ENCODE measurements around the gene ULK1. TPM values are rescaled to one million over a fixed set of nuclear protein-coding genes. Genes with fewer than 3 reads are reported as not detected.

Gene ULK1
- total RNA-seq, 1 donor from 2014 or later = 49.8 TPM

- DNase-seq (peak; percentile 36), ATAC-seq (ENCODE audit: poor library complexity) (no peak)
- intact Hi-C loops (cut with DNase I) = no loop called here
These were observed 8.2 kb downstream of the ULK1 start for GRCh38 chr12:131902332-131903241.

- peak; percentile 38 for DNase-seq
- intact Hi-C loops (cut with DNase I) = no loop called here
- ATAC-seq (ENCODE audit: poor library complexity) = no peak
These were observed 9.1 kb downstream of the ULK1 start for GRCh38 chr12:131903270-131904255.

- intact Hi-C loops (cut with DNase I) = no loop called here
- no peak for ATAC-seq (ENCODE audit: poor library complexity)
- peak; percentile 31 for DNase-seq
These were observed 9.9 kb downstream of the ULK1 start for GRCh38 chr12:131904346-131904745.

GRCh38 chr12:131905081-131905629, 10.7 kb downstream of the ULK1 start:
- ATAC-seq (ENCODE audit: poor library complexity) = no peak
- intact Hi-C loops (cut with DNase I) = no loop called here
- DNase-seq = no peak

GRCh38 chr12:131905630-131906091, 11.2 kb downstream of the ULK1 start:
- intact Hi-C loops (cut with DNase I) = no loop called here
- DNase-seq = no peak
- ATAC-seq (ENCODE audit: poor library complexity) = no peak

GRCh38 chr12:131907379-131908091, 13.1 kb downstream of the ULK1 start:
- no peak for DNase-seq
- no peak for ATAC-seq (ENCODE audit: poor library complexity)
- intact Hi-C loops (cut with DNase I) = no loop called here

GRCh38 chr12:131908092-131909080, 14.0 kb downstream of the ULK1 start:
- no peak for ATAC-seq (ENCODE audit: poor library complexity)
- DNase-seq = no peak
- intact Hi-C loops (cut with DNase I) = no loop called here

- intact Hi-C loops (cut with DNase I) = no loop called here
- ATAC-seq (ENCODE audit: poor library complexity) = no peak
- DNase-seq = no peak
These were observed 14.8 kb downstream of the ULK1 start for GRCh38 chr12:131909081-131909751.

- DNase-seq = no peak
- intact Hi-C loops (cut with DNase I) = no loop called here
- no peak for ATAC-seq (ENCODE audit: poor library complexity)
These were observed 15.4 kb downstream of the ULK1 start for GRCh38 chr12:131909752-131910219.

- ATAC-seq (ENCODE audit: poor library complexity) (no peak), DNase-seq (no peak)
- intact Hi-C loops (cut with DNase I) = no loop called here
These were observed 16.0 kb downstream of the ULK1 start for GRCh38 chr12:131910302-131911027.

GRCh38 chr12:131911028-131911650, 16.7 kb downstream of the ULK1 start:
- ATAC-seq (ENCODE audit: poor library complexity) (no peak), DNase-seq (no peak)
- intact Hi-C loops (cut with DNase I) = no loop called here

GRCh38 chr12:131911851-131912477, 17.5 kb downstream of the ULK1 start:
- intact Hi-C loops (cut with DNase I) = no loop called here
- DNase-seq (no peak), ATAC-seq (ENCODE audit: poor library complexity) (no peak)

- ATAC-seq (ENCODE audit: poor library complexity) (peak; percentile 84), DNase-seq (peak; percentile 94)
- intact Hi-C loops (cut with DNase I) = no loop called here
These were observed 18.3 kb downstream of the ULK1 start for GRCh38 chr12:131912518-131913274.

- no peak for DNase-seq
These were observed 19.2 kb downstream of the ULK1 start for GRCh38 chr12:131913666-131914065.

More at GRCh38 chr12:131913666-131914065, 19.2 kb downstream of the ULK1 start:
- ATAC-seq (ENCODE audit: poor library complexity) = no peak
- intact Hi-C loops (cut with DNase I) = no loop called here

Measured in Right ventricle myocardium superior (tissue), 1 donor.